Activated CD4-positive, alpha-beta T cell treated with anti-CD3 and anti-CD28 coated beads for 36 hours (primary cell): ENCODE data around the gene SEC16A. TPM values are rescaled to one million over a fixed set of nuclear protein-coding genes. Genes with fewer than 3 reads are reported as not detected.

ENCODE experiments used
- ATAC-seq: fragments of 200-7000 bp; cut with Tn5 transposase; one replicate; pipeline ENCODE4 v1.10.0; 2021; ENCODE audit warnings: mild to moderate bottlenecking, moderate library complexity
- CTCF ChIA-PET: fragments of 350-600 bp; sonication (Branson Sonifier 250); formaldehyde crosslinking; loops from one replicate; lab custom pipeline; 2021; ENCODE audit warnings: antibody characterized with exemption; lab: Charles Lee
- POLR2A ChIA-PET: fragments of 350-600 bp; sonication (Branson Sonifier 250); formaldehyde crosslinking; loops from one replicate; lab custom pipeline; 2021; ENCODE audit warnings: antibody characterized with exemption, inconsistent platforms; lab: Charles Lee
- DNase-seq: peaks from one replicate; pipeline ENCODE4 v3.0.0-alpha.2; 2020
- H3K27ac Mint-ChIP-seq: one replicate; pipeline ENCODE4 v1.8.0; 2021; ENCODE audit warnings: mixed read lengths
- H3K27me3 Mint-ChIP-seq: one replicate; pipeline ENCODE4 v1.8.0; 2021; ENCODE audit warnings: mixed read lengths
- H3K36me3 Mint-ChIP-seq: one replicate; pipeline ENCODE4 v1.8.0; 2021; ENCODE audit warnings: low read depth, mixed read lengths
- H3K4me1 Mint-ChIP-seq: one replicate; pipeline ENCODE4 v1.8.0; 2021; ENCODE audit warnings: mixed read lengths
- H3K4me3 Mint-ChIP-seq: one replicate; pipeline ENCODE4 v1.8.0; 2021; ENCODE audit warnings: mild to moderate bottlenecking, moderate library complexity, mixed read lengths
- H3K9me3 Mint-ChIP-seq: one replicate; pipeline ENCODE4 v1.8.0; 2021; ENCODE audit warnings: low read depth, mixed read lengths
- intact Hi-C, 2 experiments: fragments of 100-400 bp; cut with DNase I in 1 of 2; cut with micrococcal nuclease in 1 of 2; formaldehyde crosslinking; loops; one replicate each; pipeline versions ENCODE4 v1.14.2 to v1.15.1; 2022 to 2024; cut with DNase I, micrococcal nuclease
- total RNA-seq, 2 experiments: library from RNA; stranded (reverse); gene quantifications; one replicate each; pipeline ENCODE4 v1.2.3, GENCODE V29; 2021

The SEC16A gene
- total RNA-seq, 2 experiments from 2014 or later = 62.7 TPM

DNA sequence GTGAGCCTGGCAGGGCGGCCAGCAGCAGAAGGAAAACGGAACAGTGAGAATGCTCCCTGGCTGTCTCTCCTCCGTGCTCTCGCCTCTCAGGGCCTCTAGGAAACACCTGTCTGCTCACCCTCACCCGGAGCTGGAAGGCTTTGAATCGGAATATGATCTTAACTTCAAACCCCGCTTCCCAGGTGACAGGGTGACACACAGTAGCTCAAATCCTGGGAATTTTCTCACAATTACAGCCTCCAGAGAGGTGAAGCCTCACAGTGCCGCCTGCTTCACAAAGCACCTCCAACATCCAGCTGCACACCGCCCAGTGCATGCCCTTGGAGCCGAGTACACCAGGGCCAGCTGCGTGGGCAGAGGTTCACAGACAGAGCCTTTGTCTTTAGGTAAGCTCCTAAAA is 12.5 kb downstream of the SEC16A start:
- H3K9me3 Mint-ChIP-seq = no peaks in the 10 kb centered on the region
- CTCF ChIA-PET = no interaction called here
- DNase-seq (no peak), ATAC-seq (no peak)
- POLR2A ChIA-PET = no interaction called here
- peaks cover 34% of the 10 kb centered on the region for H3K36me3 Mint-ChIP-seq
- no peak overlapping the region for H3K27ac Mint-ChIP-seq
- H3K27me3 Mint-ChIP-seq = no peaks in the 10 kb centered on the region
- H3K4me3 Mint-ChIP-seq = no peak overlapping the region
- H3K4me1 Mint-ChIP-seq = no peaks in the 10 kb centered on the region
- intact Hi-C loops = no loop called here

- no peaks in the 10 kb centered on the region for H3K9me3 Mint-ChIP-seq
- peaks cover 38% of the 10 kb centered on the region for H3K36me3 Mint-ChIP-seq
- ATAC-seq (no peak), DNase-seq (no peak)
- ChIA-PET CTCF (interaction anchor here (0.6 kb wide), 1 partner anchor 602 kb away, joined by 4 read pairs; the partner anchor contains the start of gene SAPCD2), POLR2A (no interaction called here)
- no peaks in the 10 kb centered on the region for H3K27me3 Mint-ChIP-seq
- H3K27ac Mint-ChIP-seq = no peak overlapping the region
- intact Hi-C loops = no loop called here
- H3K4me1 Mint-ChIP-seq = no peaks in the 10 kb centered on the region
- no peak overlapping the region for H3K4me3 Mint-ChIP-seq
These were observed 15.1 kb downstream of the SEC16A start for GRCh38 chr9:136467766-136468165.

- no peaks in the 10 kb centered on the region for H3K9me3 Mint-ChIP-seq
- POLR2A ChIA-PET = no interaction called here
- no peak overlapping the region for H3K27ac Mint-ChIP-seq
- DNase-seq (no peak), ATAC-seq (no peak)
- peaks cover 41% of the 10 kb centered on the region for H3K36me3 Mint-ChIP-seq
- CTCF ChIA-PET = interaction anchor here (0.6 kb wide), 1 partner anchor 150 kb away, joined by 3 read pairs; no protein-coding TSS in a partner anchor
- intact Hi-C loops = no loop called here
- no peaks in the 10 kb centered on the region for H3K27me3 Mint-ChIP-seq
- no peak overlapping the region for H3K4me3 Mint-ChIP-seq
- no peaks in the 10 kb centered on the region for H3K4me1 Mint-ChIP-seq
These were observed 16.7 kb downstream of the SEC16A start for GRCh38 chr9:136466155-136466541.

GRCh38 chr9:136465500-136466154 is 17.2 kb downstream of the SEC16A start:
- CTCF ChIA-PET = no interaction called here
- no peak for DNase-seq
- peaks cover 46% of the 10 kb centered on the region for H3K36me3 Mint-ChIP-seq
- H3K4me3 Mint-ChIP-seq = no peak overlapping the region
- H3K9me3 Mint-ChIP-seq = no peaks in the 10 kb centered on the region
- ATAC-seq = no peak
- H3K4me1 Mint-ChIP-seq = no peaks in the 10 kb centered on the region
- intact Hi-C loops = no loop called here
- POLR2A ChIA-PET = no interaction called here
- H3K27me3 Mint-ChIP-seq = no peaks in the 10 kb centered on the region
- H3K27ac Mint-ChIP-seq = no peak overlapping the region

DNA sequence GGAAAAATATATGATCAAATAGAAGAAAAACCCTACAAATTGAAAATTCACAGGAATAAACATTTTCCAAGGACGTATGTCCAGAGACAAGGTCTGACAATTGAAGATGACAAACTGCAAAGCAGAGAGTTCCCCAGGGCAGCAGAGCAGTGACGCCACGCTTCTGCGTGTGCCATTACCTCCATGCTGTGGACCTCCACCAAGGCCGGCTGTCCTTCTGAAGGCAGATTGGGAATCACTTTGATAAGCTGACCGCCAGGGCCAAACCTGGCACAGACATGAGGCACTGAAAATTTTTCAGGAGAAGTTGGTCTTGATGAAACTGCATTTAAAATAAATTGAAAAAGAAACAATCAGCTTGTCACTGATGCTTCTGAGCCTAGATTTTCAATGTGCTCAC is 18.6 kb downstream of the SEC16A start:
- Mint-ChIP-seq H3K27ac (no peak overlapping the region), H3K9me3 (no peaks in the 10 kb centered on the region), H3K4me3 (no peak overlapping the region), H3K27me3 (no peaks in the 10 kb centered on the region), H3K36me3 (peaks cover 47% of the 10 kb centered on the region), H3K4me1 (no peaks in the 10 kb centered on the region)
- intact Hi-C loops = no loop called here
- ChIA-PET POLR2A (no interaction called here), CTCF (interaction anchor here (0.6 to 0.7 kb wide), 3 partner anchors 25 to 98 kb away, joined by 3 read pairs; no protein-coding TSS in a partner anchor)
- ATAC-seq (no peak), DNase-seq (no peak)

- intact Hi-C loops = no loop called here
- H3K27me3 Mint-ChIP-seq = no peaks in the 10 kb centered on the region
- no peak overlapping the region for H3K4me3 Mint-ChIP-seq
- H3K27ac Mint-ChIP-seq = no peak overlapping the region
- ATAC-seq (no peak), DNase-seq (no peak)
- no peaks in the 10 kb centered on the region for H3K4me1 Mint-ChIP-seq
- ChIA-PET CTCF (no interaction called here), POLR2A (no interaction called here)
- peaks cover 53% of the 10 kb centered on the region for H3K36me3 Mint-ChIP-seq
- H3K9me3 Mint-ChIP-seq = no peaks in the 10 kb centered on the region
These were observed 19.3 kb downstream of the SEC16A start for GRCh38 chr9:136463578-136463977.

GRCh38 chr9:136462664-136463063 is 20.2 kb downstream of the SEC16A start:
- DNase-seq (no peak), ATAC-seq (no peak)
- CTCF ChIA-PET = no interaction called here
- Mint-ChIP-seq H3K36me3 (peaks cover 56% of the 10 kb centered on the region), H3K27me3 (no peaks in the 10 kb centered on the region), H3K9me3 (no peaks in the 10 kb centered on the region), H3K4me1 (no peaks in the 10 kb centered on the region), H3K27ac (no peak overlapping the region), H3K4me3 (no peak overlapping the region)
- POLR2A ChIA-PET = no interaction called here
- intact Hi-C loops = no loop called here

DNA sequence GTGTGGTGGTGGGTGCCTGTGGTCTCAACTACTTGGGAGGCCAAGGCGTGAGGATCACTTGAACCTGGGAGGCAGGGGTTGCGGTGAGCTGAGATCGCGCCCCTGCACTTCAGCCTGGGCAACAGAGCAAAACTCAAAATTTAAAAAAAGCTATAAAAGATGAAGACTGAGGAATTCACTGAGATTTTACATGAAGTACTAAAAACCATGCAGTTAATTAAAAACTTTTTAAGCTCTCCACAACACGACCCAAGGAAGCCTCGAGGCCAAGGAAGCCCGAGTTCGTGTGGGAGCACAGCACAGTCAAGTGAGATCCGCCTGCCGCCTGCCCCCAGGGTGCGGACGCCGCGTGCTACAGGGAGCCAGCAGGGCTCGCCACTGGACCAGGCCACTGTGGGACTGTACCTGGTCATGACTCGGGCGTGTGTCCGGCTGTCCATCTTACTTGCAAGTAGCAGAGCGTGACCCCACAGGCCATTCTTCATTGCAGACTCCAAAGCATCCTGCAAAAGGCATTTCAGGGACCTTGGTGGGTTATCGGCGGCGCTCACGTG is 22.0 kb downstream of the SEC16A start:
- POLR2A ChIA-PET = no interaction called here
- H3K36me3 Mint-ChIP-seq = peaks cover 57% of the 10 kb centered on the region
- no peak for DNase-seq
- H3K4me1 Mint-ChIP-seq = no peaks in the 10 kb centered on the region
- no peak for ATAC-seq
- H3K4me3 Mint-ChIP-seq = no peak overlapping the region
- CTCF ChIA-PET = no interaction called here
- no peaks in the 10 kb centered on the region for H3K9me3 Mint-ChIP-seq
- no peak overlapping the region for H3K27ac Mint-ChIP-seq
- no peaks in the 10 kb centered on the region for H3K27me3 Mint-ChIP-seq
- intact Hi-C loops = no loop called here

DNA sequence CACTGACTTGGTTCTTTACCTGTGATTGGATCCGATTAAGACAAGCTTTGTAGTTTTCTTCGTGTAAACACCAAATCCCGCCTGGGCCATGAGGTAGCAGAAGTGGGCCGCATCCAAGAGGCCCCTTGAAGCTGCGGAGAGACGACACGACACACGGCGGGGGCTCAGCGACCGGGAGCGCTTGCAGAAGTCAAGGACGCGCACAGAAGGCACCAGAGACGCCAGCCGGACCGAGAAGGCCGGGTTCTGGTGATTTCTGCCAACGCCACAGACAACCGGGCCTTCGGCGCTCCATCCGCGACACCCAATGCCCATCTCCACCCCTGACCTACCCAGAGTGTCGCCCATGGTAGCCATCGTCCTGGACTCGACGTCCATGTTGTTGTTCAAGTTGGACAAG is 23.4 kb downstream of the SEC16A start:
- H3K9me3 Mint-ChIP-seq = no peaks in the 10 kb centered on the region
- H3K36me3 Mint-ChIP-seq = peaks cover 52% of the 10 kb centered on the region
- no peaks in the 10 kb centered on the region for H3K27me3 Mint-ChIP-seq
- no peak for ATAC-seq
- intact Hi-C loops = no loop called here
- no peaks in the 10 kb centered on the region for H3K4me1 Mint-ChIP-seq
- DNase-seq = no peak
- CTCF ChIA-PET = no interaction called here
- POLR2A ChIA-PET = interaction anchor here (0.6 kb wide), 1 partner anchor 40 kb away, joined by 3 read pairs; no protein-coding TSS in a partner anchor
- no peak overlapping the region for H3K4me3 Mint-ChIP-seq
- no peak overlapping the region for H3K27ac Mint-ChIP-seq

DNA sequence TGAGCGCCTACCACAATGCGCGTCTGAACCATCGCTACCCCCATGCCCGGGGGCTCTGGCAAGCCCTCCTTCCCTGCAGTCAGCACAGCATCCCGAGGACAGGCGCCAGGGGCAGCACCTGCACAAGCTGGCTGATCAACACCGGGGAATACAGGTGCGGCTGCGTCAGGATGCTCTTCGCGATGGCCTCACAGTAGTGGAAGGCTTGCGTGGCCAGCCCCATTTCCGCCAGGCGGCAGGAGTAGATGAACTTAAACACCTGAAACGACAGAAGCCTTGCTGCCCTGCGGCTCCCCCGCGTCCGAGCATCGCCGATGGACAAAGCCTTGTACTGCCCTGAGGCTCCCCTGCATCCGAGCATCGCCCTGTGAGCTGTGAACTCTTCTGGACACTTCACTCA is 25.5 kb downstream of the SEC16A start:
- POLR2A ChIA-PET = no interaction called here
- no peaks in the 10 kb centered on the region for H3K27me3 Mint-ChIP-seq
- no peak for ATAC-seq

GRCh38 chr9:136456258-136456657 is 26.6 kb downstream of the SEC16A start:
- H3K36me3 Mint-ChIP-seq = peaks cover 53% of the 10 kb centered on the region
- DNase-seq (no peak), ATAC-seq (no peak)
- no peaks in the 10 kb centered on the region for H3K27me3 Mint-ChIP-seq
- H3K4me3 Mint-ChIP-seq = no peak overlapping the region
- H3K9me3 Mint-ChIP-seq = no peaks in the 10 kb centered on the region
- intact Hi-C loops = no loop called here
- ChIA-PET CTCF (no interaction called here), POLR2A (no interaction called here)
- no peak overlapping the region for H3K27ac Mint-ChIP-seq
- no peaks in the 10 kb centered on the region for H3K4me1 Mint-ChIP-seq

More for the DNA sequence above, 25.5 kb downstream of the SEC16A start:
- Mint-ChIP-seq H3K4me3 (no peak overlapping the region), H3K27ac (no peak overlapping the region), H3K36me3 (peaks cover 50% of the 10 kb centered on the region), H3K9me3 (no peaks in the 10 kb centered on the region), H3K4me1 (no peaks in the 10 kb centered on the region)
- no peak for DNase-seq
- intact Hi-C loops = no loop called here
- CTCF ChIA-PET = interaction anchor here (0.6 to 0.7 kb wide), 3 partner anchors 21 to 335 kb away, joined by 3 to 4 read pairs (median 3); no protein-coding TSS in a partner anchor
